Ectodermal cell (in vitro differentiated cells): ENCODE measurements around the gene CENPM.

Experiments
- H3K27ac ChIP-seq: 2 replicates; pipeline ENCODE4 v1.7.0; 2013; ENCODE audit warnings: mild to moderate bottlenecking, low read depth, low read length; ENCODE audit not compliant: insufficient read depth, poor library complexity, severe bottlenecking
- H3K27me3 ChIP-seq: 2 replicates; pipeline ENCODE4 v1.7.0; 2013; ENCODE audit warnings: mild to moderate bottlenecking, low read length; ENCODE audit not compliant: insufficient read depth, control insufficient read depth, poor library complexity, severe bottlenecking
- H3K36me3 ChIP-seq: one replicate; pipeline ENCODE4 v1.7.0; 2013; ENCODE audit warnings: low read length; ENCODE audit not compliant: control insufficient read depth, insufficient read depth
- H3K4me1 ChIP-seq: one replicate; pipeline ENCODE4 v1.7.0; 2013; ENCODE audit warnings: low read length; ENCODE audit not compliant: control insufficient read depth, insufficient read depth
- H3K4me3 ChIP-seq: 2 replicates; pipeline ENCODE4 v1.7.0; 2013; ENCODE audit warnings: low read depth, low read length, control low read depth; ENCODE audit not compliant: insufficient read depth
- H3K9me3 ChIP-seq: 2 replicates; pipeline ENCODE4 v1.7.0; 2013; ENCODE audit warnings: mild to moderate bottlenecking, low read length, moderate library complexity; ENCODE audit not compliant: control insufficient read depth
- WGBS, 2 experiments: methylation state at CpG; one replicate each; pipeline ENCODE4 v1.1.7; 2013; ENCODE audit warnings: missing lambda C conversion rate in 2 of 2; 5-methylcytosine and 5-hydroxymethylcytosine counted together

Gene CENPM

GRCh38 chr22:41906822-41907221 lies 40.1 kb downstream of the CENPM start:
- Histone ChIP-seq H3K27ac (no peak overlapping the region), H3K36me3 (peaks cover 10% of the 10 kb centered on the region), H3K9me3 (no peaks in the 10 kb centered on the region), H3K4me3 (no peak overlapping the region), H3K27me3 (peaks cover 39% of the 10 kb centered on the region), H3K4me1 (peaks cover 8% of the 10 kb centered on the region)
- WGBS, 2 experiments = 94% methylated on average over 3 to 5 of the region's 5 CpGs

GRCh38 chr22:41905411-41906202 lies 41.3 kb downstream of the CENPM start:
- no peak overlapping the region for H3K27ac ChIP-seq
- 92 to 94% methylated on average over 23 of the region's 23 CpGs for WGBS, 2 experiments
- peaks cover under 1% of the 10 kb centered on the region for H3K4me1 ChIP-seq
- H3K27me3 ChIP-seq = peaks cover 27% of the 10 kb centered on the region
- peaks cover 16% of the 10 kb centered on the region for H3K36me3 ChIP-seq
- no peak overlapping the region for H3K4me3 ChIP-seq
- no peaks in the 10 kb centered on the region for H3K9me3 ChIP-seq

- no peak overlapping the region for H3K4me3 ChIP-seq
- WGBS, 2 experiments = 95 to 97% methylated on average over 24 of the region's 24 CpGs
- H3K27me3 ChIP-seq = peaks cover 19% of the 10 kb centered on the region
- peaks cover 22% of the 10 kb centered on the region for H3K36me3 ChIP-seq
- H3K27ac ChIP-seq = no peak overlapping the region
- H3K9me3 ChIP-seq = no peaks in the 10 kb centered on the region
- no peaks in the 10 kb centered on the region for H3K4me1 ChIP-seq
Observed at GRCh38 chr22:41904450-41905410, 42.2 kb downstream of the CENPM start.

GRCh38 chr22:41902932-41903421 lies 44.0 kb downstream of the CENPM start:
- Histone ChIP-seq H3K36me3 (peaks cover 37% of the 10 kb centered on the region), H3K27ac (no peak overlapping the region), H3K27me3 (peaks cover under 1% of the 10 kb centered on the region), H3K4me1 (no peaks in the 10 kb centered on the region), H3K9me3 (no peaks in the 10 kb centered on the region), H3K4me3 (no peak overlapping the region)
- 96 to 98% methylated on average over 15 of the region's 15 CpGs for WGBS, 2 experiments

GRCh38 chr22:41902016-41902415 lies 44.9 kb downstream of the CENPM start:
- 88 to 94% methylated on average over 7 of the region's 7 CpGs for WGBS, 2 experiments
- Histone ChIP-seq H3K4me3 (no peak overlapping the region), H3K27ac (no peak overlapping the region), H3K4me1 (no peaks in the 10 kb centered on the region), H3K9me3 (no peaks in the 10 kb centered on the region), H3K36me3 (peaks cover 43% of the 10 kb centered on the region), H3K27me3 (no peaks in the 10 kb centered on the region)

GRCh38 chr22:41900652-41901312 lies 46.2 kb downstream of the CENPM start:
- H3K4me1 ChIP-seq = no peaks in the 10 kb centered on the region
- no peak overlapping the region for H3K4me3 ChIP-seq
- H3K36me3 ChIP-seq = peaks cover 49% of the 10 kb centered on the region
- H3K9me3 ChIP-seq = no peaks in the 10 kb centered on the region
- WGBS, 2 experiments = 95 to 97% methylated on average over 8 of the region's 8 CpGs
- no peaks in the 10 kb centered on the region for H3K27me3 ChIP-seq
- no peak overlapping the region for H3K27ac ChIP-seq

- WGBS, 2 experiments = 92 to 93% methylated on average over 13 of the region's 13 CpGs
- no peak overlapping the region for H3K4me3 ChIP-seq
- H3K4me1 ChIP-seq = no peaks in the 10 kb centered on the region
- no peak overlapping the region for H3K27ac ChIP-seq
- H3K36me3 ChIP-seq = peaks cover 51% of the 10 kb centered on the region
- no peaks in the 10 kb centered on the region for H3K9me3 ChIP-seq
- no peaks in the 10 kb centered on the region for H3K27me3 ChIP-seq
Observed at GRCh38 chr22:41899992-41900651, 46.8 kb downstream of the CENPM start.

- H3K27me3 ChIP-seq = no peaks in the 10 kb centered on the region
- peaks cover 57% of the 10 kb centered on the region for H3K36me3 ChIP-seq
- H3K4me1 ChIP-seq = no peaks in the 10 kb centered on the region
- no peaks in the 10 kb centered on the region for H3K9me3 ChIP-seq
- 97% methylated on average over 5 of the region's 5 CpGs for WGBS, 2 experiments
- H3K4me3 ChIP-seq = no peak overlapping the region
- no peak overlapping the region for H3K27ac ChIP-seq
Observed at GRCh38 chr22:41899110-41899509, 47.8 kb downstream of the CENPM start.

GRCh38 chr22:41898645-41899044 lies 48.3 kb downstream of the CENPM start:
- Histone ChIP-seq H3K9me3 (no peaks in the 10 kb centered on the region), H3K4me3 (no peak overlapping the region), H3K27ac (no peak overlapping the region), H3K36me3 (peaks cover 58% of the 10 kb centered on the region), H3K4me1 (no peaks in the 10 kb centered on the region), H3K27me3 (no peaks in the 10 kb centered on the region)
- 94 to 96% methylated on average over 11 of the region's 11 CpGs for WGBS, 2 experiments
